Calu3 (cell line): ENCODE data around the gene SLC22A15. TPM values are rescaled to one million over a fixed set of nuclear protein-coding genes. Genes with fewer than 3 reads are reported as not detected.
"Not testable (repeated sequence)": the region's sequence is repeated elsewhere in the genome, so short reads cannot be mapped to it uniquely, and the experiment has no call there.

Experiments used
- BruUV-seq: library from RNA; stranded (reverse); fragments of 400-500 nt; replicated peaks from 2 replicates; lab custom pipeline; 2021; lab: Mats Ljungman, UMichigan
- CTCF ChIA-PET: fragments of 300-600 bp; sonication (Branson Sonifier 250); formaldehyde crosslinking; loops from one replicate; lab custom pipeline; 2022; ENCODE audit warnings: antibody characterized with exemption; lab: Charles Lee
- DNase-seq: peaks from one replicate; pipeline ENCODE4 v3.0.0; 2022
- H3K27ac Mint-ChIP-seq: one replicate; pipeline ENCODE4 v1.8.0; 2022; ENCODE audit warnings: mixed read lengths; ENCODE audit not compliant: unreplicated experiment
- H3K27me3 Mint-ChIP-seq: one replicate; pipeline ENCODE4 v1.8.0; 2022; ENCODE audit warnings: mixed read lengths; ENCODE audit not compliant: unreplicated experiment
- H3K36me3 Mint-ChIP-seq: one replicate; pipeline ENCODE4 v1.8.0; 2022; ENCODE audit warnings: mild to moderate bottlenecking, moderate library complexity, mixed read lengths; ENCODE audit not compliant: insufficient read depth, unreplicated experiment
- H3K4me1 Mint-ChIP-seq: one replicate; pipeline ENCODE4 v1.8.0; 2022; ENCODE audit warnings: mild to moderate bottlenecking, low read depth, mixed read lengths; ENCODE audit not compliant: unreplicated experiment
- H3K4me3 Mint-ChIP-seq: one replicate; pipeline ENCODE4 v1.8.0; 2022; ENCODE audit warnings: mild to moderate bottlenecking, low read depth, moderate library complexity, mixed read lengths; ENCODE audit not compliant: unreplicated experiment
- H3K9me3 Mint-ChIP-seq: one replicate; pipeline ENCODE4 v1.8.0; 2022; ENCODE audit warnings: low read depth, mixed read lengths; ENCODE audit not compliant: unreplicated experiment
- CTCF ChIP-seq: fragments of 200-600 bp; IDR thresholded peaks from one replicate; pipeline ENCODE4 v1.8.0; 2022; ENCODE audit warnings: antibody characterized with exemption; ENCODE audit not compliant: unreplicated experiment
- intact Hi-C: fragments of 100-400 bp; cut with micrococcal nuclease; formaldehyde crosslinking; loops from one replicate; pipeline ENCODE4 v1.10.0; 2022; ENCODE audit not compliant: unreplicated experiment
- total RNA-seq: library from RNA; stranded (reverse); gene quantifications from 2 replicates; pipeline ENCODE4 v1.2.3, GENCODE V29; 2022

Gene SLC22A15
- total RNA-seq, 1 experiment from 2014 or later: 5.0 TPM

GRCh38 chr1:115958866-115959265 lies 17.4 kb upstream of the SLC22A15 start:
- CTCF ChIA-PET: no interaction called here
- DNase-seq: no peak
- Mint-ChIP-seq H3K4me3 (no peak overlapping the region), H3K9me3 (no peaks in the 10 kb centered on the region), H3K27me3 (peaks cover 13% of the 10 kb centered on the region), H3K4me1 (no peaks in the 10 kb centered on the region), H3K27ac (no peak overlapping the region), H3K36me3 (no peaks in the 10 kb centered on the region)
- BruUV-seq: no TSS peak
- intact Hi-C loops: no loop called here
- no peak for TF ChIP-seq CTCF

GRCh38 chr1:115969509-115969908 lies 6.8 kb upstream of the SLC22A15 start:
- no peaks in the 10 kb centered on the region for H3K9me3 Mint-ChIP-seq
- no peak for TF ChIP-seq CTCF
- no TSS peak for BruUV-seq
- H3K27me3 Mint-ChIP-seq: no peaks in the 10 kb centered on the region
- no peak overlapping the region for H3K27ac Mint-ChIP-seq
- no peak overlapping the region for H3K4me3 Mint-ChIP-seq
- CTCF ChIA-PET: no interaction called here
- no peaks in the 10 kb centered on the region for H3K36me3 Mint-ChIP-seq
- intact Hi-C loops: no loop called here
- no peaks in the 10 kb centered on the region for H3K4me1 Mint-ChIP-seq
- DNase-seq: no peak

GRCh38 chr1:115971778-115972177 lies 4.5 kb upstream of the SLC22A15 start:
- H3K27ac Mint-ChIP-seq, H3K27me3 Mint-ChIP-seq, H3K4me3 Mint-ChIP-seq, intact Hi-C loops, DNase-seq, CTCF ChIA-PET, H3K4me1 Mint-ChIP-seq, BruUV-seq, H3K9me3 Mint-ChIP-seq: not testable (repeated sequence)
- H3K36me3 Mint-ChIP-seq: peaks cover 17% of the 10 kb centered on the region

- no peak for TF ChIP-seq CTCF
- no peaks in the 10 kb centered on the region for H3K27me3 Mint-ChIP-seq
- no TSS peak for BruUV-seq
- H3K27ac Mint-ChIP-seq: no peak overlapping the region
- H3K4me1 Mint-ChIP-seq: peaks cover 11% of the 10 kb centered on the region
- intact Hi-C loops: no loop called here
- no peaks in the 10 kb centered on the region for H3K9me3 Mint-ChIP-seq
- no peak for DNase-seq
- CTCF ChIA-PET: no interaction called here
- H3K36me3 Mint-ChIP-seq: peaks cover 29% of the 10 kb centered on the region
- no peak overlapping the region for H3K4me3 Mint-ChIP-seq
Measured at GRCh38 chr1:115973154-115973553, 3.2 kb upstream of the SLC22A15 start.

- peak overlapping the region; percentile 84 for H3K4me3 Mint-ChIP-seq
- no peaks in the 10 kb centered on the region for H3K27me3 Mint-ChIP-seq
- DNase-seq: no peak
- peaks cover 17% of the 10 kb centered on the region for H3K4me1 Mint-ChIP-seq
- CTCF ChIA-PET: interaction anchor here (0.5 kb wide), 1 partner anchor 1829 kb away, joined by 6 read pairs; no protein-coding TSS in a partner anchor
- peak overlapping the region; percentile 98 for H3K27ac Mint-ChIP-seq
- TF ChIP-seq CTCF: no peak
- BruUV-seq: no TSS peak
- peaks cover 29% of the 10 kb centered on the region for H3K36me3 Mint-ChIP-seq
- intact Hi-C loops: no loop called here
- H3K9me3 Mint-ChIP-seq: no peaks in the 10 kb centered on the region
Measured at GRCh38 chr1:115975569-115976061, 698 bp upstream of the SLC22A15 start.
